HepG2 (cell line): ENCODE results near the gene WDR6. TPM values are rescaled to one million over a fixed set of nuclear protein-coding genes. Genes with fewer than 3 reads are reported as not detected.

Source experiments
- ATAC-seq: fragments of 200-7000 bp; cut with Tn5 transposase; 3 replicates; pipeline ENCODE4 v1.9.1; 2020; ENCODE audit warnings: mild to moderate bottlenecking, moderate library complexity
- BruUV-seq: library from RNA; stranded (reverse); fragments of 400-500 nt; replicated peaks from 2 replicates; lab custom pipeline; 2021; lab: Mats Ljungman, UMichigan
- CTCF ChIA-PET: fragments of 300-600 bp; formaldehyde crosslinking; extraction: SDS; loops from one replicate; lab custom pipeline; 2021; ENCODE audit warnings: low total read pairs, inconsistent platforms, low intra/inter-chr PET ratio; lab: Yijun Ruan, JAX
- POLR2A ChIA-PET: fragments of 350-600 bp; sonication (Branson Sonifier 250); formaldehyde crosslinking; loops from one replicate; lab custom pipeline; 2020; ENCODE audit warnings: antibody characterized with exemption, inconsistent platforms; lab: Yijun Ruan, JAX
- DNase-seq: peaks from one replicate; pipeline ENCODE4 v3.0.0-alpha.2; 2015; ENCODE audit warnings: low spot score
- FAIRE-seq: peaks from 3 replicates; lab custom pipeline; 2011; peaks lifted over from hg19 to GRCh38; lab: Jason Lieb, UNC
- H2AFZ ChIP-seq: one replicate; pipeline ENCODE4 v1.6.1; 2011; ENCODE audit warnings: low read length, inconsistent platforms
- H3K27ac ChIP-seq: fragments of 300-600 bp; 3 replicates; pipeline ENCODE4 v1.8.0; 2011; ENCODE audit warnings: mixed run types, mild to moderate bottlenecking, mixed read lengths, low read length, inconsistent platforms; ENCODE audit not compliant: insufficient read depth; ENCODE audit errors: extremely low read length
- H3K27me3 ChIP-seq, 2 experiments: fragments of 200-600 bp in 1 of 2; 2 replicates in 1 of 2; 3 replicates in 1 of 2; pipeline versions ENCODE4 v1.6.0 to v1.8.0; 2011; ENCODE audit warnings: low read length in 2 of 2, mild to moderate bottlenecking in 2 of 2, moderate library complexity in 2 of 2, inconsistent platforms in 1 of 2; ENCODE audit not compliant: insufficient read depth in 2 of 2, control insufficient read depth in 1 of 2
- H3K36me3 ChIP-seq, 2 experiments: fragments of 200-600 bp in 1 of 2; replicated peaks in 1 of 2; 2 replicates in 1 of 2; 3 replicates in 1 of 2; pipeline versions ENCODE4 v1.5.1 to v1.8.0; 2011; ENCODE audit warnings: low read length in 2 of 2, inconsistent platforms in 1 of 2; ENCODE audit not compliant: insufficient read depth in 2 of 2, control insufficient read depth in 1 of 2
- H3K4me1 ChIP-seq: 2 replicates; pipeline ENCODE4 v1.5.1; 2012; ENCODE audit warnings: low read length, inconsistent platforms; ENCODE audit not compliant: insufficient read depth
- H3K4me2 ChIP-seq: 2 replicates; pipeline ENCODE4 v1.6.0; 2011; ENCODE audit warnings: low read depth, low read length, inconsistent platforms
- H3K4me3 ChIP-seq, 3 experiments: fragments of 200-600 bp in 1 of 3; sonication (generic), shearing (Covaris generic) in 1 of 3; replicated peaks in 1 of 3; 2 replicates each; pipeline ENCODE4 v1.5.1; 2011 to 2016; ENCODE audit warnings: low read length in 3 of 3, inconsistent platforms in 2 of 3, low read depth in 2 of 3, mild to moderate bottlenecking in 2 of 3, control low read depth in 1 of 3, mixed read lengths in 1 of 3; ENCODE audit not compliant: insufficient read depth in 1 of 3
- H3K79me2 ChIP-seq: one replicate; pipeline ENCODE4 v1.6.1; 2011; ENCODE audit warnings: low read length, inconsistent platforms; ENCODE audit not compliant: insufficient read depth
- H3K9ac ChIP-seq: 2 replicates; pipeline ENCODE4 v1.6.0; 2011; ENCODE audit warnings: mild to moderate bottlenecking, low read depth, low read length, inconsistent platforms; ENCODE audit not compliant: insufficient read depth
- H3K9me3 ChIP-seq: 2 replicates; pipeline ENCODE4 v1.5.1; 2012; ENCODE audit warnings: mild to moderate bottlenecking, low read length
- H4K20me1 ChIP-seq: 2 replicates; pipeline ENCODE4 v1.6.0; 2011; ENCODE audit warnings: inconsistent platforms, mild to moderate bottlenecking, low read length, moderate library complexity; ENCODE audit not compliant: insufficient read depth
- BORCS8-MEF2B ChIP-seq: sonication (generic); formaldehyde crosslinking; IDR thresholded peaks from 2 replicates; pipeline ENCODE4 v1.8.0; 2022; ENCODE audit warnings: mild to moderate bottlenecking, missing genetic modification reagents
- GZF1 ChIP-seq: sonication (generic); formaldehyde crosslinking; IDR thresholded peaks from 2 replicates; pipeline ENCODE4 v1.5.1; 2020; ENCODE audit warnings: mild to moderate bottlenecking, missing genetic modification reagents
- HNRNPL ChIP-seq: fragments of 200-400 bp; formaldehyde crosslinking; IDR thresholded peaks from 2 replicates; pipeline ENCODE4 v1.6.1; 2017; ENCODE audit warnings: mild to moderate bottlenecking, low read depth, low read length
- JARID2 ChIP-seq: sonication (generic); formaldehyde crosslinking; IDR thresholded peaks from 2 replicates; pipeline ENCODE4 v1.8.1; 2023; ENCODE audit warnings: missing genetic modification reagents, inconsistent platforms; ENCODE audit not compliant: insufficient replicate concordance
- MAFF ChIP-seq: IDR thresholded peaks from 2 replicates; pipeline ENCODE4 v1.6.1; 2011; ENCODE audit warnings: low read depth, low read length, improper control_type of control experiment
- MTA1 ChIP-seq: sonication (generic); formaldehyde crosslinking; IDR thresholded peaks from 2 replicates; pipeline ENCODE4 v1.4.0; 2020; ENCODE audit warnings: missing genetic modification reagents, mild to moderate bottlenecking, borderline replicate concordance
- NCOA2 ChIP-seq: sonication (generic); formaldehyde crosslinking; IDR thresholded peaks from 2 replicates; pipeline ENCODE4 v1.8.0; 2022; ENCODE audit warnings: inconsistent platforms
- NONO ChIP-seq, 2 experiments: fragments of 450-650 bp in 1 of 2; sonication (generic) in 1 of 2; formaldehyde crosslinking in 1 of 2; IDR thresholded peaks in 1 of 2; conservative IDR thresholded peaks in 1 of 2; 2 replicates each; pipeline versions ENCODE4 v1.6.1 to v1.8.0; 2017 to 2022; ENCODE audit warnings: mild to moderate bottlenecking in 1 of 2, missing genetic modification reagents in 1 of 2, moderate library complexity in 1 of 2
- PLRG1 ChIP-seq: fragments of 450-650 bp; conservative IDR thresholded peaks from 2 replicates; pipeline ENCODE4 v1.6.1; 2016
- ZNF17 ChIP-seq: sonication (generic); formaldehyde crosslinking; IDR thresholded peaks from 2 replicates; pipeline ENCODE4 v1.5.0; 2020; ENCODE audit warnings: mild to moderate bottlenecking, missing genetic modification reagents
- ZNF18 ChIP-seq: sonication (generic); formaldehyde crosslinking; IDR thresholded peaks from 2 replicates; pipeline ENCODE4 v1.8.0; 2022; ENCODE audit warnings: mild to moderate bottlenecking, missing genetic modification reagents; ENCODE audit not compliant: insufficient replicate concordance
- ZNF205 ChIP-seq: IDR thresholded peaks from 2 replicates; pipeline ENCODE4 v1.6.1; 2018; ENCODE audit warnings: missing biosample characterization, missing genetic modification reagents
- ZNF280B ChIP-seq: sonication (generic); formaldehyde crosslinking; IDR thresholded peaks from 2 replicates; pipeline ENCODE4 v1.5.0; 2020; ENCODE audit warnings: missing genetic modification reagents, mild to moderate bottlenecking, borderline replicate concordance
- ZNF382 ChIP-seq: sonication (generic); formaldehyde crosslinking; IDR thresholded peaks from 2 replicates; pipeline ENCODE4 v1.5.0; 2020; ENCODE audit warnings: missing genetic modification reagents, mild to moderate bottlenecking, borderline replicate concordance
- ZNF7 ChIP-seq: IDR thresholded peaks from 2 replicates; pipeline ENCODE4 v1.6.1; 2016; ENCODE audit warnings: missing biosample characterization, missing genetic modification reagents
- ZNF75D ChIP-seq: sonication (generic); formaldehyde crosslinking; IDR thresholded peaks from 2 replicates; pipeline ENCODE4 v1.8.1; 2023; ENCODE audit warnings: missing genetic modification reagents, mild to moderate bottlenecking, borderline replicate concordance
- ZSCAN25 ChIP-seq: sonication (generic); formaldehyde crosslinking; IDR thresholded peaks from 2 replicates; pipeline ENCODE4 v1.8.0; 2022; ENCODE audit warnings: mild to moderate bottlenecking, missing genetic modification reagents
- WGBS: methylation state at CpG from one replicate; pipeline ENCODE4 v1.1.6; 2017; ENCODE audit warnings: low lambda C conversion rate; 5-methylcytosine and 5-hydroxymethylcytosine counted together
- in situ Hi-C: cut with HindIII; loops from 2 replicates; pipeline ENCODE4 v1.10.0; 2017; ENCODE audit warnings: low pct_unique_long_range_greater_than_20kb; ENCODE audit not compliant: extremely low pct_ligation_motif_present
- intact Hi-C: fragments of 100-400 bp; cut with micrococcal nuclease; formaldehyde crosslinking; loops from one replicate; pipeline ENCODE4 v1.10.0; 2022; ENCODE audit not compliant: unreplicated experiment
- polyA plus RNA-seq, 8 experiments: library from polyadenylated mRNA; depleted of rRNA in 3 of 8; stranded (reverse) in 7 of 8; unstranded in 1 of 8; fragments of >200 nt; fragmentation: Illumina TruSeq in 4 of 8; extraction: Trizol in 4 of 8; gene quantifications; 2 replicates each; pipeline versions ENCODE4 v1.2.1 to v1.2.3, GENCODE V29; 2011 to 2016; ENCODE audit warnings: low read depth in 4 of 8, missing spikeins in 1 of 8, mixed read lengths in 1 of 8; ENCODE audit not compliant: insufficient read depth in 1 of 8
- total RNA-seq, 5 experiments: library from RNA; depleted of rRNA; stranded (reverse); fragments of >200 nt; fragmentation: Illumina TruSeq; extraction: Trizol; gene quantifications; 2 replicates each; pipeline ENCODE4 v1.2.3, GENCODE V29; 2016; ENCODE audit warnings: low read depth in 1 of 5
- TF ChIP-seq, protein P1 (sequence below): sonication (generic); formaldehyde crosslinking; conservative IDR thresholded peaks from 2 replicates; pipeline ENCODE4 v1.4.0; 2020; ENCODE audit warnings: mild to moderate bottlenecking, missing genetic modification reagents, moderate library complexity

WDR6 gene
- total and polyA plus RNA-seq, 2 of the 13 experiments (the other 11 are each of a cell fraction or from before 2014, with no cell fraction given) = 73.4 to 139 TPM

- TF ChIP-seq HNRNPL = no peak
- TF ChIP-seq NCOA2 = no peak
- TF ChIP-seq ZNF7 (CRISPR knock-in tag) = no peak
Observed at GRCh38 chr3:48993834-48994233, 13.4 kb upstream of the WDR6 start (continued).

DNA sequence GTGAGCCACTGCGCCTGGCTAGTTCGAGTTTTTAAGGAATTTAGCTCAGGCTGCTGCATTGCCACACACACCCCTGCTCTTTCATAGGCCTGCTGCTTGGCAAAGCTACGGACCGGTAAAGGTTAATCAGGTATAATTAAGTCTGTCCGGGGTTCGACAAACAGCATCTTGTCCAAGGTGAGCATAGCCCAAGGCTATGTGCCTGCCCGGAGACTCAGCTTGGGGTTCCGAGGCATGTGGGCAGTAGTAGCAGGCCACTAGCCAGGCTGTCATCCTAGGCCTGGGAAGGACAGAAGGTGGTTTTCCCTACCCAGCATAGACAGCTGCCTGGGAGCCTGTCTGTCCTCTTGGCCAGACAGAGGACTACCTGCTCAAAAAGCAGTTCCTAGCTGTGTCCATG is 10.6 kb upstream of the WDR6 start:
- in situ Hi-C loops (no loop called here), intact Hi-C loops (no loop called here)
- CTCF ChIA-PET = interaction anchor here (1.0 kb wide), 1 partner anchor 17 kb away, joined by 3 read pairs; no protein-coding TSS in a partner anchor
- ATAC-seq (no peak), FAIRE-seq (no peak), DNase-seq (no peak)
- H3K27me3 ChIP-seq = no peaks in the 10 kb centered on the region
- 74% methylated on average over 8 of the region's 8 CpGs for WGBS
- POLR2A ChIA-PET = interaction anchor here (0.9 to 2.9 kb wide), 4 partner anchors 10 to 136 kb away, joined by 3 to 26 read pairs (median 6); partner anchors contain the start of genes IMPDH2, LAMB2, NDUFAF3 and WDR6
- no peak overlapping the region for H2AFZ ChIP-seq
- H3K9ac ChIP-seq = no peak overlapping the region
- H3K4me1 ChIP-seq = peaks cover 47% of the 10 kb centered on the region
- no peaks in the 10 kb centered on the region for H3K36me3 ChIP-seq
- no peaks in the 10 kb centered on the region for H3K9me3 ChIP-seq
- H4K20me1 ChIP-seq = no peaks in the 10 kb centered on the region
- BruUV-seq = no TSS peak
- H3K79me2 ChIP-seq = no peaks in the 10 kb centered on the region
- H3K4me3 ChIP-seq = no peak overlapping the region
- no peak overlapping the region for H3K27ac ChIP-seq
- H3K4me2 ChIP-seq = no peak overlapping the region
- TF ChIP-seq PLRG1 (no peak), JARID2 (no peak), GZF1 (CRISPR knock-in tag) (no peak), NONO (IDR thresholded peaks at IDR 0.05) (no peak), NONO (CRISPR knock-in tag; conservative IDR thresholded peaks at IDR 0.05) (no peak), BORCS8-MEF2B (CRISPR knock-in tag) (no peak), ZNF280B (CRISPR knock-in tag) (no peak), ZNF18 (no peak), ZNF75D (CRISPR knock-in tag) (no peak), MTA1 (CRISPR knock-in tag) (no peak), ZNF382 (no peak), MAFF (no peak), ZNF205 (CRISPR knock-in tag) (no peak), ZNF17 (CRISPR knock-in tag) (no peak), ZSCAN25 (CRISPR knock-in tag) (no peak)
- TF ChIP-seq, protein P1, sequence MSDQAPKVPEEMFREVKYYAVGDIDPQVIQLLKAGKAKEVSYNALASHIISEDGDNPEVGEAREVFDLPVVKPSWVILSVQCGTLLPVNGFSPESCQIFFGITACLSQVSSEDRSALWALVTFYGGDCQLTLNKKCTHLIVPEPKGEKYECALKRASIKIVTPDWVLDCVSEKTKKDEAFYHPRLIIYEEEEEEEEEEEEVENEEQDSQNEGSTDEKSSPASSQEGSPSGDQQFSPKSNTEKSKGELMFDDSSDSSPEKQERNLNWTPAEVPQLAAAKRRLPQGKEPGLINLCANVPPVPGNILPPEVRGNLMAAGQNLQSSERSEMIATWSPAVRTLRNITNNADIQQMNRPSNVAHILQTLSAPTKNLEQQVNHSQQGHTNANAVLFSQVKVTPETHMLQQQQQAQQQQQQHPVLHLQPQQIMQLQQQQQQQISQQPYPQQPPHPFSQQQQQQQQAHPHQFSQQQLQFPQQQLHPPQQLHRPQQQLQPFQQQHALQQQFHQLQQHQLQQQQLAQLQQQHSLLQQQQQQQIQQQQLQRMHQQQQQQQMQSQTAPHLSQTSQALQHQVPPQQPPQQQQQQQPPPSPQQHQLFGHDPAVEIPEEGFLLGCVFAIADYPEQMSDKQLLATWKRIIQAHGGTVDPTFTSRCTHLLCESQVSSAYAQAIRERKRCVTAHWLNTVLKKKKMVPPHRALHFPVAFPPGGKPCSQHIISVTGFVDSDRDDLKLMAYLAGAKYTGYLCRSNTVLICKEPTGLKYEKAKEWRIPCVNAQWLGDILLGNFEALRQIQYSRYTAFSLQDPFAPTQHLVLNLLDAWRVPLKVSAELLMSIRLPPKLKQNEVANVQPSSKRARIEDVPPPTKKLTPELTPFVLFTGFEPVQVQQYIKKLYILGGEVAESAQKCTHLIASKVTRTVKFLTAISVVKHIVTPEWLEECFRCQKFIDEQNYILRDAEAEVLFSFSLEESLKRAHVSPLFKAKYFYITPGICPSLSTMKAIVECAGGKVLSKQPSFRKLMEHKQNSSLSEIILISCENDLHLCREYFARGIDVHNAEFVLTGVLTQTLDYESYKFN (CRISPR knock-in tag) = no peak
